Activated CD4-positive, alpha-beta memory T cell treated with anti-CD3 and anti-CD28 coated beads for 36 hours (primary cell): ENCODE data around the gene KLHL22. TPM values are rescaled to one million over a fixed set of nuclear protein-coding genes. Genes with fewer than 3 reads are reported as not detected.

Source experiments
- CTCF ChIA-PET: fragments of 350-600 bp; sonication (Branson Sonifier 250); formaldehyde crosslinking; loops from one replicate; lab custom pipeline; 2021; ENCODE audit warnings: antibody characterized with exemption, inconsistent platforms; lab: Charles Lee
- POLR2A ChIA-PET: fragments of 350-600 bp; sonication (Branson Sonifier 250); formaldehyde crosslinking; loops from one replicate; lab custom pipeline; 2021; ENCODE audit warnings: antibody characterized with exemption; lab: Charles Lee
- DNase-seq: peaks from one replicate; pipeline ENCODE4 v3.0.0-alpha.2; 2020
- H3K27ac Mint-ChIP-seq: one replicate; pipeline ENCODE4 v1.8.0; 2021; ENCODE audit warnings: mixed read lengths
- H3K27me3 Mint-ChIP-seq: one replicate; pipeline ENCODE4 v1.8.0; 2021; ENCODE audit warnings: mixed read lengths
- H3K36me3 Mint-ChIP-seq: one replicate; pipeline ENCODE4 v1.8.0; 2021; ENCODE audit warnings: mixed read lengths
- H3K4me1 Mint-ChIP-seq: one replicate; pipeline ENCODE4 v1.8.0; 2021; ENCODE audit warnings: low read depth, mixed read lengths
- H3K4me3 Mint-ChIP-seq: one replicate; pipeline ENCODE4 v1.8.0; 2021; ENCODE audit warnings: mild to moderate bottlenecking, mixed read lengths
- H3K9me3 Mint-ChIP-seq: one replicate; pipeline ENCODE4 v1.8.0; 2021; ENCODE audit warnings: mixed read lengths
- intact Hi-C: fragments of 100-400 bp; cut with micrococcal nuclease; formaldehyde crosslinking; loops from one replicate; pipeline ENCODE4 v1.15.1; 2023
- total RNA-seq, 2 experiments: library from RNA; stranded (reverse); gene quantifications; one replicate each; pipeline ENCODE4 v1.2.3, GENCODE V29; 2021

The KLHL22 gene
- total RNA-seq, 2 experiments from 2014 or later, result 23.3 to 25.5 TPM

DNA sequence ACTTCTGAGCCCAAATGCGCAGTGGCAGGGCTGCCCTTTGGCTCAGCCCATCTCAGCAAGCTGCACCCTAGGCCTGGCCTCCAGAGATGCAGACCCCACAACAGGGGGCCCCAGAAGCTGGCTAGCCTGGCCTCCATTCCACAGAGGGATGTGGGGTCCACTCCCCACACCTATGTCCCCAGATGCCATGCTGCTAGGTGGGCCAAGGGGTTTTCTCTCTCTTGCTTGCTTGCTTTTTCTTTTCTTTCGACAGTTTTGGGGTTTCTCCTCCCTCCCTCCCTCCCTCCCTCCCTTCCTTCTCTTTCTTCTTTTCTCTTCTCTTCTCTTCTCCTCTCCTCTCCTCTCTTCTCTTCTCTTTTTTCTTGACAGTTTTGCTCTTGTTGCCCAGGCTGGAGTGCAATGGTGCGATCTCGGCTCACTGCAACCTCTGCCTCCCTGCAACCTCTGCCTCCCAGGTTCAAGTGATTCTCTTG is 67.6 kb downstream of the KLHL22 start:
- POLR2A ChIA-PET, result interaction anchor here (0.8 kb wide), 1 partner anchor 40 kb away, joined by 6 read pairs; no protein-coding TSS in a partner anchor
- H3K27ac Mint-ChIP-seq, result no peak overlapping the region
- H3K27me3 Mint-ChIP-seq, result peaks cover 32% of the 10 kb centered on the region
- no peaks in the 10 kb centered on the region for H3K36me3 Mint-ChIP-seq
- intact Hi-C loops, result loop anchor here (2.0 kb wide), 1 partner anchor 69 kb away; no protein-coding TSS in a partner anchor
- no peaks in the 10 kb centered on the region for H3K9me3 Mint-ChIP-seq
- peaks cover 12% of the 10 kb centered on the region for H3K4me1 Mint-ChIP-seq
- H3K4me3 Mint-ChIP-seq, result no peak overlapping the region
- CTCF ChIA-PET, result interaction anchor here (2.8 to 3.2 kb wide), 2 partner anchors 9 to 28 kb away, joined by 16 to 20 read pairs; no protein-coding TSS in a partner anchor
- DNase-seq, result no peak

DNA sequence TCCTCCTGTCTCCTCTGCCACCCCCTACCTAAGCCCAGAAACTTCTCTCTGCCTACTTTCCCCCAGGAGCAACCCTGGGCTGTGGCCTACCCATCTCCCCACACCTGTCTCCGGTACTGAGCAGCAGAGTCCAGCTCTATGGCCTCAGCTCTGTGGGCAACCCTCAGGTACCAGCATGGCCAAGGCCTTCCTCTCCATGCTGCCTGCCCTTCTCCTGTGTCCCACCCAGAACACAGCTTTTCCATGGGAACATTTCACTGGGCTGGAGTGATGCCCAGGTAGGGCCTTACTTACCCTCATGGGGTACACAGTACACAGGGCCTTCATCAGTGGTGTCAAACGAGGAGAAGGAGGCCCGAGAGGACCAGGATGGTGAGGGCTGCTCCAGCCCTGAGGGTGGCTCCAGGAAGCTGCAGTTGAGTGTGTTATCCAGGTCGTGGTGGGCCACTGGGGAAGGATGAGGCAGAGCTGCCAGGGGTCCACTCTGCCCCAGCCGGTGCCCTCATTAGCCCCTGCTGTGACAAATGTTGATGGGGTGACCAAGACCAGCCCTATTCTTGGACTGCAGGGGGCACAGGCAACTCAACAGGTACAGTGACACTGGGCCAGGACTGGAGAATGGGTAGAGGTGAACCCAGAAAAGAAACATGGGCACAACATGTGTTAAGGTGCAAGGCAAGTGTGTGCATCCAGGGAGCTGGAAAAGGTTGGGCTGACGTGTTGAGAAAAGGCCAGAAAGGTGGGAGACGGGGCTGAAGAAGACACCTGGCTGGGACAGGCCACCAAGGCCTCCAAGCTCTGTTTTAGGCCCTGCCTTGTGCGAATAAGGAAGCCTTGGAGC is 68.3 kb downstream of the KLHL22 start:
- intact Hi-C loops, result no loop called here
- Mint-ChIP-seq H3K27ac (no peak overlapping the region), H3K4me1 (peaks cover 12% of the 10 kb centered on the region), H3K36me3 (no peaks in the 10 kb centered on the region), H3K27me3 (peaks cover 30% of the 10 kb centered on the region), H3K9me3 (no peaks in the 10 kb centered on the region), H3K4me3 (no peak overlapping the region)
- POLR2A ChIA-PET, result interaction anchor here (0.8 kb wide), 1 partner anchor 41 kb away, joined by 6 read pairs; no protein-coding TSS in a partner anchor
- no peak for DNase-seq
- CTCF ChIA-PET, result interaction anchor here (3.2 kb wide), 1 partner anchor 29 kb away, joined by 16 read pairs; no protein-coding TSS in a partner anchor

DNA sequence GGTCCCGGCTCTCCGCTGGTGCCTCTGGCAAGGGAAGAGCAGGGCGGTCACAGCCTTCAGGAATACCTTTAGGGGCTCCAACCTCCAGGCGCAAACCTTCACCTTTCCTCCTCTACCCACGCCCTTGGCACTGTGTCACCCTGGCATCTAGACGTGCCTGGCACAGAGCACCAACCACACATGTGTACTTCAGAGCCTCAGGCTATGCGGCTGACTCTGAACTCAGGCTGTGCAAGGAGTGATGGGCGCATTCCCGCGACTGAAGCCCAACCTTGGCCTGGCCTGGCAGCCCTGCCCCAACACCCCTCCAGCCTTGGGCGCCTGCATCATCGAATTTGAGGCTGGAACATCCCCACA is 69.4 kb downstream of the KLHL22 start:
- ChIA-PET CTCF (no interaction called here), POLR2A (no interaction called here)
- no peak overlapping the region for H3K4me3 Mint-ChIP-seq
- intact Hi-C loops, result no loop called here
- H3K27me3 Mint-ChIP-seq, result peaks cover 23% of the 10 kb centered on the region
- H3K27ac Mint-ChIP-seq, result no peak overlapping the region
- no peaks in the 10 kb centered on the region for H3K36me3 Mint-ChIP-seq
- DNase-seq, result no peak
- H3K4me1 Mint-ChIP-seq, result peaks cover 9% of the 10 kb centered on the region
- H3K9me3 Mint-ChIP-seq, result no peaks in the 10 kb centered on the region

DNA sequence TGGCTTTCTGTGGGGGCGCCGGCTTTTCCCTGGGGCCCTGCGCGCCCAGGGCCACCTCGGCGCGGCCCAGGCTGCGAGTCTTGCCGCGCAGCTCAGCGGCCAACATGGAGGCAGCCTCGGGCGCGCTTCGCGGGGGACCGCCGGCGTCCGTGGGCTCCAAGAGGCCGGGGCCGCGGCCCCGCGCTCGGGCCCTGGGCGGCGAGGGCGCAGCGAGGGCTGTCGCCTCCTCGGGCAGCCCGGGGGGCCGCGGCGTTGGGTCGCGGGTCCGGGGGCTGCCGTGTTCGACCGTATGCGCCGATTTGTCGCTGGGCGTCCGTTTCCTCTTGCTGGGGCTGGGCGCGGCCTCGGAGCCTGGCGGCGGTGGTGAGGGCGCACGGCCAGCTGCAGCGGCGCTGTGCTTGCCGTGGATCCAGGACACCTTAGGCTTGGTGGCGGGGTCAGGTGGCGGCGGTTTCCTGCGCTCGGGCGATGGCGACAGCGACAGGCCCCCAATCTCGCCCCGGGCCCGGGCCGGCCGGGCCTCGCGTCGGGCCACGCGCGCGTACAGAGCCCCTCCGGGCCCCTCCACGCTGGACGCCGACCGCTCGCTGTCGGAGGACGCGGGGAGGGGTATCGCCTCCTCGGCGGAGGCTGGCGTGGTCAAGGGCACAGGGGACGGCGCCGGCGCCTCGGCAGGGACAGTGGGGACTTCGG is 69.9 kb downstream of the KLHL22 start:
- H3K36me3 Mint-ChIP-seq, result no peaks in the 10 kb centered on the region
- intact Hi-C loops, result no loop called here
- H3K27ac Mint-ChIP-seq, result no peak overlapping the region
- no peaks in the 10 kb centered on the region for H3K9me3 Mint-ChIP-seq
- H3K4me1 Mint-ChIP-seq, result peaks cover 9% of the 10 kb centered on the region
- no peak overlapping the region for H3K4me3 Mint-ChIP-seq
- ChIA-PET POLR2A (no interaction called here), CTCF (no interaction called here)
- no peak for DNase-seq
- peaks cover 23% of the 10 kb centered on the region for H3K27me3 Mint-ChIP-seq

DNA sequence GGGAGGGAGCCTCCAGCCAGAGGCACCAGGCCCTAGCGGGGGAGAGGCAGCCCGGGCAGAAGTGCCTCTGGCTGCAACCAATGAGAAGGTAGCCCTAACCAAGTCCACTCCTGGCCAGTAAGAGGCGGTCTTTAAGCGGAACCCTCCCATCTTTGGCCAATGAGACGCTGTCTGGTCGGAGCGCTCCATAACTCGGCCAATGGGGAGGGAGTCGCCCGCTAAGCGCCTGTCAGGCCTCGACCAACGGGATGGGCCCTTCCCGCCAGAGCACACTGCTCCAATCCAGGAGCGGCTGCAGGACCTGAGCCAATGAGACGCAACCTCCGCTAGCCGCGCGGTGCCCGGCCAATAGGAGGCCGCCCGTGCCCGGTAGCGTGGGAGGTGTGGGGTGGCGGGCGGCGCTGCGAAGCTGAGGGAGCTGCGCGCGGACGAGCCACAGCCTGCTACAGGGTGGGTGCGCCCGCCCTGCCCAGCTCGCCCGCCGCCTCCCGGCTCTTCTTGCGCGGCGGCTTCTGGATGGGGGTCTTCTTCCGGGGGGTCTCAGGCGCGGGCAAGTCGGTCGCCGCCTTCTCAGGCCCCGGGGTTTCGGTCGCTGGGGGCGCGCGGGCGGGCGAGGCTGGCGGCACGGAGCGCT is 70.5 kb downstream of the KLHL22 start:
- intact Hi-C loops, result no loop called here
- peaks cover 4% of the 10 kb centered on the region for H3K4me1 Mint-ChIP-seq
- H3K27me3 Mint-ChIP-seq, result peaks cover 18% of the 10 kb centered on the region
- H3K9me3 Mint-ChIP-seq, result no peaks in the 10 kb centered on the region
- ChIA-PET POLR2A (no interaction called here), CTCF (interaction anchor here (2.7 kb wide), 1 partner anchor 30 kb away, joined by 6 read pairs; no protein-coding TSS in a partner anchor)
- no peak overlapping the region for H3K27ac Mint-ChIP-seq
- no peak for DNase-seq
- no peaks in the 10 kb centered on the region for H3K36me3 Mint-ChIP-seq
- peak overlapping the region; percentile 16 for H3K4me3 Mint-ChIP-seq

DNA sequence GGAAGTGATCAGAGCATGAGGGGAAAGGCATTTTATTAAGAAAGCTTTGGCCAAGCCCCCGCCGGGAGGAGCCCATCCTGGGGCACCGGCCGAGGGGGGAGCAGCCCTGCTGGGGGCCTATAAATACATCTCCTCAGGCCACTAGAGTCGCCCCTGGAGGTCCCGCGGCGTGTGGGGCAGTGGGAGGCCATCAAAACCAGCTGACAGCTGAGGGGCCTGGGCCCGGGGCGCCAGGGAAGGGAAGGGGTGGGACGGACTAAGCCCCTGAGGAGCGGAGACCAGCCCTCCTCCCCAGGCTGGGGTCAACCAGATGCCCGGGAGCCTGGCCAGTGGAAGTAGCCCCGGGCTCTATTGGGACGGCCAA is 71.0 kb downstream of the KLHL22 start:
- peaks cover 15% of the 10 kb centered on the region for H3K27me3 Mint-ChIP-seq
- no peak overlapping the region for H3K4me3 Mint-ChIP-seq

DNA sequence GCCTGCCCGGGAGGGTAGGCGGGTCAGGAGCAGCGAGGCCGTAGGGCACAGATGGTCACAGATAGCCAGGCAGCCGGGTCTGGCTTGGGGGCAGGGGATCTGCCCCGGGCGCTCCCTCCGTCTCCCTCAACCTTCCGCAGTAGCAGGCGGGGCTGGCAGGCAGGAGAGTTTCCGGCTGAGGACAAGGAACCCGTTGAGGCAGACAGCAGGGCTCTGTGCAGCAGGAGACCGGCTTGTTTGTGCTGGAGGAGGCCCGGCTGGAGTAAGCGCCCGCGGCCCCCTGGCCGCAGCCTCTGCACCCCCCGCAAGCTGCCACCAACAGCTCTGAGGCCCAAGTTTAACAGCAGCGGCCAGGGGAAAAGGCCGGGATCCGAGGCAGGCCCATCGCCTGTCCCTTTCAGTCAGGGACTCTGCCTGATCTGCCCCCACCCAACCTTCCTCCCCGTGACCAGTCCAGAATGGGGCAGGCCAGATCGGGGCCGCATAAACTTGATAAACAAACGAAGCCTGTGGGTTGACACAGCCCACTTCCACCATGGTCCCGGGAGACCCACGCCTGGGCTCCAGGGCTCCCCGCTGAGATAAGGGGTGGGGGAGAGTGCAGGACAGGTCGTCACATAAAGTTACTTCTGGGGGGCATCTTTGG is 71.6 kb downstream of the KLHL22 start:
- ChIA-PET POLR2A (interaction anchor here (0.9 kb wide), 1 partner anchor 63 kb away, joined by 3 read pairs; no protein-coding TSS in a partner anchor), CTCF (interaction anchor here (2.7 kb wide), 1 partner anchor 31 kb away, joined by 6 read pairs; no protein-coding TSS in a partner anchor)
- peaks cover 3% of the 10 kb centered on the region for H3K4me1 Mint-ChIP-seq
- no peaks in the 10 kb centered on the region for H3K9me3 Mint-ChIP-seq
- H3K36me3 Mint-ChIP-seq, result no peaks in the 10 kb centered on the region
- no peak overlapping the region for H3K27ac Mint-ChIP-seq
- intact Hi-C loops, result no loop called here
- no peak overlapping the region for H3K4me3 Mint-ChIP-seq
- H3K27me3 Mint-ChIP-seq, result peaks cover 15% of the 10 kb centered on the region
- no peak for DNase-seq

More for the DNA sequence above, 71.0 kb downstream of the KLHL22 start:
- no peaks in the 10 kb centered on the region for H3K9me3 Mint-ChIP-seq
- H3K36me3 Mint-ChIP-seq, result no peaks in the 10 kb centered on the region
- POLR2A ChIA-PET, result no interaction called here
- DNase-seq, result no peak
- CTCF ChIA-PET, result interaction anchor here (2.7 kb wide), 1 partner anchor 30 kb away, joined by 6 read pairs; no protein-coding TSS in a partner anchor
- peaks cover 4% of the 10 kb centered on the region for H3K4me1 Mint-ChIP-seq
- intact Hi-C loops, result no loop called here
- no peak overlapping the region for H3K27ac Mint-ChIP-seq

DNA sequence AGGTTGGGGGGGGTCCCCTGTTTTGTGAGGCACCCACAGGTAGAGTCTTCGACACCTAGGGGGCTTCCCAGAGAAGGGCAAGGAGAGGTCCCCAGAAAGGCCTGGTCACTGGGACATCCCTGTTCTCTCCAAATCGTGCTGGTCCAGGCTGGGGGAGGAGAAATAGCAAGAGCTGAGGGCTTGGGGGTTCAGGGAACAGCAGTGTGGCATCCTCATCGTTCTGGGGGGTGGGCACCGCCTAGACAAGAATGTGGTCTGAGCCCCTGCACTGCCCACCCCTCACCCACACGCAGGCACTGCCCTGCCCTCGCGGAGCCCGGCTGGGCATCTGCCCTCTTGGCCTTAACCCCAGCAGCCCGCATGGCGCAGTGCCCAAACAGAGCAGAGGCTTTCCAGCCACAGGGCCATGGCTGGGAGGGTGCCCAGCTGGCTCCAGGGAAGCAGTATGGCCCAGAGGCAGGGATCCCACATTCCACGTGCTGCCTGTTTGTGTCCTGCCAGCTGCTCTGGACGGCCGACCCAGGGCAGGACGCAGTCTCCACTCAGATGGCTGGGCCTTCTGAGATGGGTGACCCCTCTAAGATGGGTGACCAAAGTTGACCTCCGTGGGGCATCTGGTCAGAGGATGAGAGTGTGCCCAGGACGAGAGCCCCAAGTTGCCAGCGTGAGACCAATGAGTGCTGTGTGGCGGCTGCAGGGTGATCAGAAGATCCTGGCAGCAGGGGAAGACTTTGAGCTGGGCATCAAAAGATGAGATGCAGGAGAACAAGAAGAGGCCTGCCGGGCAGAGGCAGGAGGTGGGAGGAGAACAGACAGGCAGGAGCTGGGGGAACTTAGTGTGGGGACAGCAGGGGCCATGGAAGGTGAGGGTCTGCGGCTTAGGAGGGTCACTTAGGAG is 72.3 kb downstream of the KLHL22 start:
- no peaks in the 10 kb centered on the region for H3K9me3 Mint-ChIP-seq
- H3K4me1 Mint-ChIP-seq, result peaks cover 2% of the 10 kb centered on the region
- DNase-seq, result no peak
- POLR2A ChIA-PET, result interaction anchor here (0.9 to 1.2 kb wide), 2 partner anchors 64 to 84 kb away, joined by 3 read pairs; partner anchors contain the start of gene MED15
- H3K27ac Mint-ChIP-seq, result no peak overlapping the region
- H3K36me3 Mint-ChIP-seq, result no peaks in the 10 kb centered on the region
- CTCF ChIA-PET, result interaction anchor here (2.7 kb wide), 1 partner anchor 31 kb away, joined by 6 read pairs; no protein-coding TSS in a partner anchor
- no peak overlapping the region for H3K4me3 Mint-ChIP-seq
- intact Hi-C loops, result no loop called here
- H3K27me3 Mint-ChIP-seq, result peaks cover 12% of the 10 kb centered on the region

DNA sequence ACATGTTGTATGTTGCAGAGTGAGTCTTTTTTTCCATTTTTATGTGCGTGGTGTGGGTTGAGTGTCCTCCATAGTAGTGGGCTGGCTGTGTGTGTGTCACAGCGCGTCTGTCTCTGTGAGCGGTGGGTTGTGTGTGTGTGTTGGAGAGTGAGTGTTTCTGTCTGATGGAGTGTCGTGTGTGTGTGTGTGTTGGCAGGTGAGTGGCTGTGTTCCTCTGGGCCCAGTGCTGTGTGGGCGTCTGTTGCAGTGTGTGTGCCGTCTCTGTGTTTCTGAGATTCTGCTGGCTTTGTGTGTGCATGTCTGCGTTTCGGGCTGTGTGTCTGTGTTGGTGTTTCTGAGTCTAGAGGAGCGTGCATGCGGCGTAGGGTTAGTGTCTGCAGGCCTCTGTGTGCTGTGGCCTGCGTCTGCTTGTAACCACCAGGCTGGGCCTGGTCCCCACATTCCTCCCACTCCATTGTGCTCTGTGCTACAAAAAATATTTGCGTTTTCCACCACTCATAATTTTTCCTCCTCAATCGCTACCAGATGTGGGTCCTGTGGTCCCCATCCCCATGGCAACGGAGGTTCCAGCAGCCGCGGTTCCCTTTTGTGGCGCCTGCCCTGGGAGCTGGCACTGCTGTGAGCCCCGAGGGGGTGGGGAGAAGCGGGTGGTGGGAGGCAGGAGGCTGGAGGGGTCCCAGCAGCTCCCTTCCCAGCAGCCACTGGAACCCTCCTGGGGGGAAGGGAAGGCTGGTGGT is 73.2 kb downstream of the KLHL22 start:
- ChIA-PET POLR2A (interaction anchor here (1.2 kb wide), 1 partner anchor 85 kb away, joined by 3 read pairs; the partner anchor contains the start of gene MED15), CTCF (interaction anchor here (1.1 to 2.7 kb wide), 2 partner anchors 32 to 34 kb away, joined by 3 to 6 read pairs; no protein-coding TSS in a partner anchor)
- Mint-ChIP-seq H3K36me3 (no peaks in the 10 kb centered on the region), H3K27me3 (peaks cover 10% of the 10 kb centered on the region), H3K27ac (no peak overlapping the region), H3K4me1 (peaks cover 2% of the 10 kb centered on the region), H3K9me3 (no peaks in the 10 kb centered on the region), H3K4me3 (no peak overlapping the region)
- no peak for DNase-seq
- intact Hi-C loops, result no loop called here

DNA sequence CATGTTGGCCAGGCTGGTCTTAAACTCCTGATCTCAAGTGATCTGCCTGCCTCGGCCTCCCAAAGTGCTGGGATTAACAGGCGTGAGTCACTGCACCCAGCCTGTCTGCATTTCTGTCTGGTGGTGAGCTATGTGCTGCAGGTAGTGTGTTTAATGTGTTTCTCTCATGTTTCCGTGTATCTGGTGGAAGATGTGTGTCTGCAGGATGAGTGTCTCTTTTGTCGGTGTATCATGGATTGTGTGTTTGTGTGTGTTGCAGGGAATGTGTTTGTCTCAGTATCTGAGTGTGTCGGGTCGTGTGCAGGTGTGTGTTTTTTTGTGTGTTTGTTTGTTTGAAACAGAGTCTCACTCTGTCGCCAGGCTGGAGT is 74.1 kb downstream of the KLHL22 start:
- DNase-seq, result no peak
- POLR2A ChIA-PET, result no interaction called here
- Mint-ChIP-seq H3K4me1 (peaks cover 2% of the 10 kb centered on the region), H3K9me3 (no peaks in the 10 kb centered on the region), H3K4me3 (no peak overlapping the region), H3K36me3 (no peaks in the 10 kb centered on the region), H3K27ac (no peak overlapping the region), H3K27me3 (peaks cover 4% of the 10 kb centered on the region)
- CTCF ChIA-PET, result interaction anchor here (1.1 kb wide), 1 partner anchor 35 kb away, joined by 3 read pairs; no protein-coding TSS in a partner anchor
- intact Hi-C loops, result no loop called here
